ENCODE results near the gene TMEM151B. TPM values are rescaled to one million over a fixed set of nuclear protein-coding genes. Genes with fewer than 3 reads are reported as not detected.

The TMEM151B gene
- total and polyA plus RNA-seq, 10 donors = 0.03 to 0.17 (median 0.11) TPM; not detected in 7

GRCh38 chr6:44291841-44292240, 21.6 kb downstream of the TMEM151B start:
- Histone ChIP-seq H3K27ac (no peak overlapping the region), H3K9me3 (no peaks in the 10 kb centered on the region), H3K36me3 (no peaks in the 10 kb centered on the region), H3K4me3 (no peak overlapping the region), H3K4me1 (peaks cover 0 to 3% (median under 1%) of the 10 kb centered on the region in 6 donors), H3K27me3 (replicated peaks in 1 of 7) (peaks cover 0 to 99% (median 44%) of the 10 kb centered on the region in 7 donors)
- whole genome bisulfite sequencing, 5 donors = 76 to 88% (median 81%) methylated on average over 4 of the region's 4 CpGs
- peak; percentile 51 for DNase-seq
- intact Hi-C loops (cut with DNase I; ENCODE audit: low total_unique reads) = no loop called here
- TF ChIP-seq CTCF (IDR thresholded peaks at IDR 0.05 in 8 of 11, conservative IDR thresholded peaks at IDR 0.05 in 3 of 11) (no peak), POLR2A (IDR thresholded peaks at IDR 0.05) (no peak), POLR2AphosphoS5 (IDR thresholded peaks at IDR 0.05) (no peak)

- 80 to 87% (median 86%) methylated on average over 4 of the region's 4 CpGs for WGBS, 5 donors
- Histone ChIP-seq H3K36me3 (no peaks in the 10 kb centered on the region), H3K4me1 (peaks cover 9 to 13% (median 11%) of the 10 kb centered on the region in 6 donors), H3K4me3 (no peak overlapping the region), H3K9me3 (no peaks in the 10 kb centered on the region), H3K27me3 (replicated peaks in 1 of 7) (peaks cover 4 to 99% (median 54%) of the 10 kb centered on the region in 7 donors), H3K27ac (no peak overlapping the region)
- intact Hi-C loops (cut with DNase I; ENCODE audit: low total_unique reads) = no loop called here
- DNase-seq = no peak
- no peak for TF ChIP-seq CTCF (IDR thresholded peaks at IDR 0.05 in 8 of 11, conservative IDR thresholded peaks at IDR 0.05 in 3 of 11)
- no peak for TF ChIP-seq POLR2AphosphoS5 (IDR thresholded peaks at IDR 0.05)
- TF ChIP-seq POLR2A (IDR thresholded peaks at IDR 0.05) = no peak
Observed at GRCh38 chr6:44292661-44293365, 22.6 kb downstream of the TMEM151B start.

GRCh38 chr6:44294832-44295791, 24.9 kb downstream of the TMEM151B start:
- peaks cover 4 to 84% (median 54%) of the 10 kb centered on the region in 7 donors for H3K27me3 ChIP-seq (replicated peaks in 1 of 7)
- no peak overlapping the region for H3K4me3 ChIP-seq
- WGBS, 5 donors = 68 to 85% (median 80%) methylated on average over 7 of the region's 7 CpGs
- no peak for TF ChIP-seq POLR2AphosphoS5 (IDR thresholded peaks at IDR 0.05)
- no peak for TF ChIP-seq POLR2A (IDR thresholded peaks at IDR 0.05)
- TF ChIP-seq CTCF (IDR thresholded peaks at IDR 0.05 in 8 of 11, conservative IDR thresholded peaks at IDR 0.05 in 3 of 11) = no peak
- peak; percentile 37 for DNase-seq
- intact Hi-C loops (cut with DNase I; ENCODE audit: low total_unique reads) = no loop called here
- H3K4me1 ChIP-seq = peaks cover 10 to 20% (median 14%) of the 10 kb centered on the region in 6 donors
- H3K27ac ChIP-seq = no peak overlapping the region
- H3K36me3 ChIP-seq = peaks cover 0 to 9% (median under 1%) of the 10 kb centered on the region in 6 donors
- no peaks in the 10 kb centered on the region for H3K9me3 ChIP-seq

Measured in spleen (tissue), 11 donors.